Measurements from ENCODE around the gene CRHR2. TPM values are rescaled to one million over a fixed set of nuclear protein-coding genes. Genes with fewer than 3 reads are reported as not detected.

The CRHR2 gene
- total and polyA plus RNA-seq, 2 experiments from 2014 or later = 0.14 to 1.4 TPM

GRCh38 chr7:30714129-30714528 is 31.9 kb upstream of the CRHR2 start:
- peaks cover 5% of the 10 kb centered on the region for H3K27me3 Mint-ChIP-seq (ENCODE audit: insufficient read depth, low read depth, poor library complexity)

More at GRCh38 chr7:30714129-30714528, 31.9 kb upstream of the CRHR2 start:
- no peak for TF ChIP-seq REST (IDR thresholded peaks at IDR 0.05; ENCODE audit: unreplicated experiment)
- TF ChIP-seq EZH2phosphoT487 (IDR thresholded peaks at IDR 0.05; ENCODE audit: unreplicated experiment) = no peak
- TF ChIP-seq ZNF114 (CRISPR knock-in tag; IDR thresholded peaks at IDR 0.05) = no peak
- TF ChIP-seq STAT1 (IDR thresholded peaks at IDR 0.05; ENCODE audit: unreplicated experiment) = no peak
- no peak for TF ChIP-seq NANOG (IDR thresholded peaks at IDR 0.05; ENCODE audit: borderline replicate concordance)
- TF ChIP-seq EZH2 (IDR thresholded peaks at IDR 0.05; ENCODE audit: low read depth, unreplicated experiment) = no peak
- TF ChIP-seq, protein P1, sequence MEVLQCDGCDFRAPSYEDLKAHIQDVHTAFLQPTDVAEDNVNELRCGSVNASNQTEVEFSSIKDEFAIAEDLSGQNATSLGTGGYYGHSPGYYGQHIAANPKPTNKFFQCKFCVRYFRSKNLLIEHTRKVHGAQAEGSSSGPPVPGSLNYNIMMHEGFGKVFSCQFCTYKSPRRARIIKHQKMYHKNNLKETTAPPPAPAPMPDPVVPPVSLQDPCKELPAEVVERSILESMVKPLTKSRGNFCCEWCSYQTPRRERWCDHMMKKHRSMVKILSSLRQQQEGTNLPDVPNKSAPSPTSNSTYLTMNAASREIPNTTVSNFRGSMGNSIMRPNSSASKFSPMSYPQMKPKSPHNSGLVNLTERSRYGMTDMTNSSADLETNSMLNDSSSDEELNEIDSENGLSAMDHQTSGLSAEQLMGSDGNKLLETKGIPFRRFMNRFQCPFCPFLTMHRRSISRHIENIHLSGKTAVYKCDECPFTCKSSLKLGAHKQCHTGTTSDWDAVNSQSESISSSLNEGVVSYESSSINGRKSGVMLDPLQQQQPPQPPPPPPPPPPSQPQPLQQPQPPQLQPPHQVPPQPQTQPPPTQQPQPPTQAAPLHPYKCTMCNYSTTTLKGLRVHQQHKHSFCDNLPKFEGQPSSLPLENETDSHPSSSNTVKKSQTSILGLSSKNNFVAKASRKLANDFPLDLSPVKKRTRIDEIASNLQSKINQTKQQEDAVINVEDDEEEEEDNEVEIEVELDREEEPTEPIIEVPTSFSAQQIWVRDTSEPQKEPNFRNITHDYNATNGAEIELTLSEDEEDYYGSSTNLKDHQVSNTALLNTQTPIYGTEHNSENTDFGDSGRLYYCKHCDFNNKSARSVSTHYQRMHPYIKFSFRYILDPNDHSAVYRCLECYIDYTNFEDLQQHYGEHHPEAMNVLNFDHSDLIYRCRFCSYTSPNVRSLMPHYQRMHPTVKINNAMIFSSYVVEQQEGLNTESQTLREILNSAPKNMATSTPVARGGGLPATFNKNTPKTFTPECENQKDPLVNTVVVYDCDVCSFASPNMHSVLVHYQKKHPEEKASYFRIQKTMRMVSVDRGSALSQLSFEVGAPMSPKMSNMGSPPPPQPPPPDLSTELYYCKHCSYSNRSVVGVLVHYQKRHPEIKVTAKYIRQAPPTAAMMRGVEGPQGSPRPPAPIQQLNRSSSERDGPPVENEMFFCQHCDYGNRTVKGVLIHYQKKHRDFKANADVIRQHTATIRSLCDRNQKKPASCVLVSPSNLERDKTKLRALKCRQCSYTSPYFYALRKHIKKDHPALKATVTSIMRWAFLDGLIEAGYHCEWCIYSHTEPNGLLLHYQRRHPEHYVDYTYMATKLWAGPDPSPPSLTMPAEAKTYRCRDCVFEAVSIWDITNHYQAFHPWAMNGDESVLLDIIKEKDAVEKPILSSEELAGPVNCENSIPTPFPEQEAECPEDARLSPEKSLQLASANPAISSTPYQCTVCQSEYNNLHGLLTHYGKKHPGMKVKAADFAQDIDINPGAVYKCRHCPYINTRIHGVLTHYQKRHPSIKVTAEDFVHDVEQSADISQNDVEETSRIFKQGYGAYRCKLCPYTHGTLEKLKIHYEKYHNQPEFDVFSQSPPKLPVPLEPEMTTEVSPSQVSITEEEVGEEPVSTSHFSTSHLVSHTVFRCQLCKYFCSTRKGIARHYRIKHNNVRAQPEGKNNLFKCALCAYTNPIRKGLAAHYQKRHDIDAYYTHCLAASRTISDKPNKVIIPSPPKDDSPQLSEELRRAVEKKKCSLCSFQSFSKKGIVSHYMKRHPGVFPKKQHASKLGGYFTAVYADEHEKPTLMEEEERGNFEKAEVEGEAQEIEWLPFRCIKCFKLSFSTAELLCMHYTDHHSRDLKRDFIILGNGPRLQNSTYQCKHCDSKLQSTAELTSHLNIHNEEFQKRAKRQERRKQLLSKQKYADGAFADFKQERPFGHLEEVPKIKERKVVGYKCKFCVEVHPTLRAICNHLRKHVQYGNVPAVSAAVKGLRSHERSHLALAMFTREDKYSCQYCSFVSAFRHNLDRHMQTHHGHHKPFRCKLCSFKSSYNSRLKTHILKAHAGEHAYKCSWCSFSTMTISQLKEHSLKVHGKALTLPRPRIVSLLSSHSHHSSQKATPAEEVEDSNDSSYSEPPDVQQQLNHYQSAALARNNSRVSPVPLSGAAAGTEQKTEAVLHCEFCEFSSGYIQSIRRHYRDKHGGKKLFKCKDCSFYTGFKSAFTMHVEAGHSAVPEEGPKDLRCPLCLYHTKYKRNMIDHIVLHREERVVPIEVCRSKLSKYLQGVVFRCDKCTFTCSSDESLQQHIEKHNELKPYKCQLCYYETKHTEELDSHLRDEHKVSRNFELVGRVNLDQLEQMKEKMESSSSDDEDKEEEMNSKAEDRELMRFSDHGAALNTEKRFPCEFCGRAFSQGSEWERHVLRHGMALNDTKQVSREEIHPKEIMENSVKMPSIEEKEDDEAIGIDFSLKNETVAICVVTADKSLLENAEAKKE (CRISPR knock-in tag; IDR thresholded peaks at IDR 0.05) = no peak
- TF ChIP-seq, protein P2, sequence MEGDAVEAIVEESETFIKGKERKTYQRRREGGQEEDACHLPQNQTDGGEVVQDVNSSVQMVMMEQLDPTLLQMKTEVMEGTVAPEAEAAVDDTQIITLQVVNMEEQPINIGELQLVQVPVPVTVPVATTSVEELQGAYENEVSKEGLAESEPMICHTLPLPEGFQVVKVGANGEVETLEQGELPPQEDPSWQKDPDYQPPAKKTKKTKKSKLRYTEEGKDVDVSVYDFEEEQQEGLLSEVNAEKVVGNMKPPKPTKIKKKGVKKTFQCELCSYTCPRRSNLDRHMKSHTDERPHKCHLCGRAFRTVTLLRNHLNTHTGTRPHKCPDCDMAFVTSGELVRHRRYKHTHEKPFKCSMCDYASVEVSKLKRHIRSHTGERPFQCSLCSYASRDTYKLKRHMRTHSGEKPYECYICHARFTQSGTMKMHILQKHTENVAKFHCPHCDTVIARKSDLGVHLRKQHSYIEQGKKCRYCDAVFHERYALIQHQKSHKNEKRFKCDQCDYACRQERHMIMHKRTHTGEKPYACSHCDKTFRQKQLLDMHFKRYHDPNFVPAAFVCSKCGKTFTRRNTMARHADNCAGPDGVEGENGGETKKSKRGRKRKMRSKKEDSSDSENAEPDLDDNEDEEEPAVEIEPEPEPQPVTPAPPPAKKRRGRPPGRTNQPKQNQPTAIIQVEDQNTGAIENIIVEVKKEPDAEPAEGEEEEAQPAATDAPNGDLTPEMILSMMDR (conservative IDR thresholded peaks at IDR 0.05; ENCODE audit: low read depth in 2 of 2) = no peak
- no peak for TF ChIP-seq ZNF331 (CRISPR knock-in tag; IDR thresholded peaks at IDR 0.05; ENCODE audit: low read depth)
- TF ChIP-seq JUNB (IDR thresholded peaks at IDR 0.05; ENCODE audit: unreplicated experiment) = no peak
- no peak for TF ChIP-seq POLR2AphosphoS5 (IDR thresholded peaks at IDR 0.05; ENCODE audit: low read depth)
- TF ChIP-seq CREB1 (CRISPR knock-in tag; IDR thresholded peaks at IDR 0.05; ENCODE audit: low read depth) = no peak
- no peak for TF ChIP-seq ETS1 (IDR thresholded peaks at IDR 0.05)
- no peaks in the 10 kb centered on the region for H3K79me2 ChIP-seq (replicated peaks; ENCODE audit: insufficient read depth)
- H4K20me1 ChIP-seq (replicated peaks; ENCODE audit: insufficient read depth) = no peaks in the 10 kb centered on the region
- H3K4me3 Mint-ChIP-seq = no peak overlapping the region
- no peak overlapping the region for H3K4me2 ChIP-seq
- no peak overlapping the region for H3K27ac Mint-ChIP-seq
- H3F3A ChIP-seq (replicated peaks; ENCODE audit: low read depth) = no peaks in the 10 kb centered on the region
- H2AFZ ChIP-seq = no peak overlapping the region
- DNase-seq (ENCODE audit: low spot score) = no peak
- H3K9me2 ChIP-seq (ENCODE audit: insufficient read depth) = no peaks in the 10 kb centered on the region; the same call in 1 of the 2 replicates
- no peak overlapping the region for H3K27ac ChIP-seq (ENCODE audit: low read depth)
- H3K36me3 Mint-ChIP-seq (ENCODE audit: low read depth) = peaks cover 18% of the 10 kb centered on the region
- peaks cover 22% of the 10 kb centered on the region for H3K9me3 Mint-ChIP-seq
- H3K4me1 ChIP-seq (ENCODE audit: insufficient read depth) = no peaks in the 10 kb centered on the region
- H3K36me3 ChIP-seq (ENCODE audit: insufficient read depth) = 0 out of 2 replicates have a peak, but pooled peaks cover 5% of the 10 kb centered on the region
- H3K4me3 ChIP-seq = no peak overlapping the region
- no peaks in the 10 kb centered on the region for H3K27me3 ChIP-seq (ENCODE audit: insufficient read depth)
- no peak for ATAC-seq
- H3K4me1 Mint-ChIP-seq = peaks cover 7% of the 10 kb centered on the region

Data from GM23338 (cell line).